DMS 273 (cell line): ENCODE measurements around the gene DDHD1.
"Not testable (repeated sequence)": the region's sequence is repeated elsewhere in the genome, so short reads cannot be mapped to it uniquely, and the experiment has no call there.

Experiments used
- DNase-seq: peaks from one replicate; lab custom pipeline; 2025; ENCODE audit not compliant: unreplicated experiment; lab: John Stamatoyannopoulos, UW

DDHD1 gene

GRCh38 chr14:53152887-53153701, at the start of gene DDHD1:
Gene DDHD1 (minus strand): TSS chr14:53153323. CDS start chr14:53153098, 225 bp downstream.
- DNase-seq = peak; percentile 92

DNA sequence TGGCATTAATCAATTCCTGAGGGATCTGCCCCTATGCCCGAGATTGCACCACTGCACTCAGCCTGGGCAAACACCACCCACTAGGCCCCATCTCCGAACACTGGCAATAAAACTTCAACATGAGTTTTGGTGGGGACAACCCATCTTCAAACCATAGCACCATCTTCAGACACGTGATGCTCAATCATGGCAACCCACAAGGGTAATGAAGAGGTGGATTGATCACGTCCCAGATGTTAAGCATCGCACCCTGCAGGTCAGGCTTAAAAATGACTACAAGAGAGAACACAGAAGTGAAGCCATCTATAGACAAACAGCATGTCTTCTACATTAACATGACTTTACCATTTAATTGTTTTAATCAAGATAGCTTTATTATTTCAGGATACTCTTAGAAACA, 42.8 kb upstream of the DDHD1 start:
- DNase-seq = no peak

- no peak for DNase-seq
Measured at GRCh38 chr14:53193193-53193592, 40.1 kb upstream of the DDHD1 start.

GRCh38 chr14:53192052-53192760, 39.1 kb upstream of the DDHD1 start:
- no peak for DNase-seq

- DNase-seq = no peak
Measured at GRCh38 chr14:53190938-53191337, 37.8 kb upstream of the DDHD1 start.

DNA sequence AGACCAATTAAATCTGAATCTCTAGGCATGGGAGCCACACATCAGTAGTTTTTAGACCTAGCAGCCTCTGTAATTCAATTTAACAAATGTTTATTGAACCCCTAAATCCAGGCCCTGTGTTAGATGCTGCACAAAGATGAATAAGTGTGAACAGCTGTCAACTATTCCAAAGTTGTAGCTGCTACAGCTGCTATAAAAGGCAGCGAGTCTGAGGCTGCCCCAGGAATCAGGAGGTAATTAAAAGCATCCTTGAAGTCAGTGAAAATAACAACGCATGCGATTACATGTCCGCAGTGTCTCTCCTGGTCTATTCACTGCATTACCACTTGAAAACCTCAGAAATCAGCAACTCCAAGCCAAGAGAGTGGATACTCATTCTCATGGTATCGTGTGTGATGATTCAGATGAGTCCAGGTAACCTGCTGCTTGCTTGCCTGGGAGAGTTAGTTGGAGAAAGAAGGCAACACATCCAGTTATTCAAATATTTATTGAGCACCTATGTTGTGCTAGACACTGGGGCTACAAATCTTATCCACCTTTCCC, 34.9 kb upstream of the DDHD1 start:
- DNase-seq = no peak

GRCh38 chr14:53186532-53186931, 33.4 kb upstream of the DDHD1 start:
- no peak for DNase-seq

- no peak for DNase-seq
Measured at GRCh38 chr14:53183611-53184010, 30.5 kb upstream of the DDHD1 start.

- DNase-seq = no peak
Measured at GRCh38 chr14:53183056-53183455, 29.9 kb upstream of the DDHD1 start.

- DNase-seq = not testable (repeated sequence)
Measured at GRCh38 chr14:53181463-53182081, 28.4 kb upstream of the DDHD1 start.

- peak; percentile 38 for DNase-seq
Measured at GRCh38 chr14:53180272-53181221, 27.4 kb upstream of the DDHD1 start.

GRCh38 chr14:53179486-53180005, 26.4 kb upstream of the DDHD1 start:
- not testable (repeated sequence) for DNase-seq

- DNase-seq = no peak
Measured at GRCh38 chr14:53175375-53175774, 22.3 kb upstream of the DDHD1 start.

DNA sequence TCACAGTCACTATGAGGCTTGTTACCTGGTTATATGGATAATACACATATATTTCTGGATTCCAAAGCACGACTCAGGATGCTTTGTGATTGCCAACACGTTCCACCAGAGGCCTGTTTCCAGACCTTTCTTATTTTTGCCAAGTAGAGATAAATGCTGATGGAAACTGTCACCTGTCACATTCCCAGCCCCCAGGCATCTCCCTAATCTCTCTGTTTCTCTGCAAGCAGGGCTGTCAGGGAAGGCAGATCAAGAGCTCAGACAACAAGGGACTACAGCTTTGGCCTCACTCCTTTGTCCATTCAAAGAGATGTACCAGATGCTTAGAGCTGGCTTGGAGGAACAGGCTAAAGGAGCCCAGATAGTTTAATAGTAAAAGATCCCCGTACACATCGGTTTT, 21.8 kb upstream of the DDHD1 start:
- no peak for DNase-seq

GRCh38 chr14:53168786-53169185, 15.7 kb upstream of the DDHD1 start:
- DNase-seq = no peak

DNA sequence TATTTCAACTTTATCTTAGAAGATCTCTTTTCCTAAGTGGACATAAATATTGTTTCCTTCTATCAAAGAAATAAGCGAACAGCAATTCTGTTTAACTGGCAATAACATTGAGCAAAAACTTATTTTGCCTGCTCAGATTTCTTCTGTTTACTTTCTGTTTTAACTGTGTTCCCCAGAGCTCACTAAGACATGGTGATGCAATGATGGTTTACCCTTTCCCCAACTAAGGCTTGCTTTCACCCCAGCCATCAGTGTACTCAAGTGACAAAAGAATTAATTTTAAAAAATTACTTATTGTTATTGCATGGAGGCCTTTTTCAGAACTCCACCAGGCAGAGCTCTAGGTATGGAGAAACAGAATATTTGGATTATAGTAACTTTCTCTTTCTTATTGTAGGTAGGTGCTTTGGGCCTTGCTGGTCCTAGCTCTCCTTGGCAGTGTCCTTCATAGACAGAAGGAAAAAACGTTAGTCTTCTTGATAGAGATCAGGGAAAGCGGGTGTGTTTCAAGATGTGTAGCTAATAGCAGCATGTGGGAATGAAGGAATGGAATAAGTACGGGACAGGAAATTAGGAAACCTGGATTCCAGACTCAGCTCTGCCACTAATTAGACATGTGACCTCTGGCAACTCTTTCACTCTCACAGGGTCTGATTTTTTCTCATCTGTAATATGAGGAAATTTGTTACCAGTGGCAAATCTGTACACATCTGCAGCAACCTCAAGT, 14.6 kb upstream of the DDHD1 start:
- DNase-seq = no peak

- no peak for DNase-seq
Measured at GRCh38 chr14:53161758-53162435, 8.8 kb upstream of the DDHD1 start.

DNA sequence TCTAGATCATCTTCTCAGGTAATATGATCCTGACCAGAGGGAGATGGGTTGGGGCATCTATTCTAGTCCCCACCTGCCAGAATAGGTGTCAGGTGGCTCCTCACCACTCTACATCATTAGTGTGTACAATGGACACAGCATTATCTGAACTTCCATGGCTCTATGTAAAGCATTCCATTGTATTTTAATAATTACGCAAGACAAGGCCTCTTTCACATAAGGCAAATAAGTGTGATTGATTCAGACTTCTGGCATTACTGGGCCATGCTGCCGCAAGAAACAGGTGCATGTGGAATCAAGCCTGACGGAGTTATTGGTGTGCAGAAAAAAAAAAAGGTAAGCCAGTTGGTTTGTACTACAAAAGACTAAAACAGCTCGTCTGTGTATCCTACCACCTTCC, 3.1 kb upstream of the DDHD1 start:
- DNase-seq = no peak

GRCh38 chr14:53153702-53154112, 584 bp upstream of the DDHD1 start:
- no peak for DNase-seq
